ENCODE results near the gene OR5V1. TPM values are rescaled to one million over a fixed set of nuclear protein-coding genes. Genes with fewer than 3 reads are reported as not detected.

OR5V1 gene
- polyA plus RNA-seq, 1 donor from 2014 or later: not detected

DNA sequence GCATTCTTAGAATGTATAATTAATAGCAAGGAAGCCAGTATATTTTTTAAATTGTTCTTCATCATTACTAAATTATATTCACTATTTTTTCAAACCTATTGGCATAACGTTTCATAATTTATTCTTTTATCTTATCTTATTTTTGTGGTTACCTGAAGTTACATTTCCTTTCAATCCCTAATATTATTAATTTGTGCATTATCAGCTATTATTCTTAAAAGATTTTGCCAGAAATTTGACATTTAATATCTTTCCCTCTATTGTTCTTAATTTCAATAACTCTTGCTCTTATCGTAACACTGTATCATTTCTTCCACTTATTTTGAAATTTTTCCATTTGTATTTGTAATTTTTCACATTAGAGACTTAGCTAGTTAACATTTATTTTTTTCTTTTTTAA is 48.7 kb downstream of the OR5V1 start:
- Histone ChIP-seq H3K27me3 (ENCODE audit: insufficient read depth, low read depth, low read length) (no peaks in the 10 kb centered on the region), H2AFZ (ENCODE audit: low read depth, low read length) (no peak overlapping the region), H3F3A (ENCODE audit: insufficient read depth, low read length, poor library complexity, severe bottlenecking) (no peaks in the 10 kb centered on the region), H3K9me3 (ENCODE audit: low read length) (no peaks in the 10 kb centered on the region), H3K9me2 (ENCODE audit: insufficient read depth, low read length) (no peaks in the 10 kb centered on the region), H3K9ac (ENCODE audit: low read length) (no peak overlapping the region), H4K20me1 (ENCODE audit: insufficient read depth) (no peaks in the 10 kb centered on the region), H3K4me3 (ENCODE audit: low read length) (no peak overlapping the region), H3K27ac (ENCODE audit: low read length) (no peak overlapping the region), H3K79me2 (replicated peaks; ENCODE audit: insufficient read depth, low read length) (no peaks in the 10 kb centered on the region), H3K4me2 (ENCODE audit: low read length) (no peak overlapping the region), H3K36me3 (ENCODE audit: insufficient read depth, low read length) (no peaks in the 10 kb centered on the region)
- no peak for TF ChIP-seq TAF1 (IDR thresholded peaks at IDR 0.05; ENCODE audit: low read depth)
- TF ChIP-seq SMC3 (conservative IDR thresholded peaks at IDR 0.05; ENCODE audit: poor library complexity): no peak
- no peak for TF ChIP-seq POLR2AphosphoS5 (IDR thresholded peaks at IDR 0.05)
- TF ChIP-seq CTCF (IDR thresholded peaks at IDR 0.05; ENCODE audit: poor library complexity, severe bottlenecking): no peak
- no peak for TF ChIP-seq EP300 (conservative IDR thresholded peaks at IDR 0.05; ENCODE audit: poor library complexity, severe bottlenecking)
- no peak for TF ChIP-seq EZH2 (IDR thresholded peaks at IDR 0.05; ENCODE audit: borderline replicate concordance, insufficient read depth, low read length, poor library complexity, severe bottlenecking)
- TF ChIP-seq, protein P1, sequence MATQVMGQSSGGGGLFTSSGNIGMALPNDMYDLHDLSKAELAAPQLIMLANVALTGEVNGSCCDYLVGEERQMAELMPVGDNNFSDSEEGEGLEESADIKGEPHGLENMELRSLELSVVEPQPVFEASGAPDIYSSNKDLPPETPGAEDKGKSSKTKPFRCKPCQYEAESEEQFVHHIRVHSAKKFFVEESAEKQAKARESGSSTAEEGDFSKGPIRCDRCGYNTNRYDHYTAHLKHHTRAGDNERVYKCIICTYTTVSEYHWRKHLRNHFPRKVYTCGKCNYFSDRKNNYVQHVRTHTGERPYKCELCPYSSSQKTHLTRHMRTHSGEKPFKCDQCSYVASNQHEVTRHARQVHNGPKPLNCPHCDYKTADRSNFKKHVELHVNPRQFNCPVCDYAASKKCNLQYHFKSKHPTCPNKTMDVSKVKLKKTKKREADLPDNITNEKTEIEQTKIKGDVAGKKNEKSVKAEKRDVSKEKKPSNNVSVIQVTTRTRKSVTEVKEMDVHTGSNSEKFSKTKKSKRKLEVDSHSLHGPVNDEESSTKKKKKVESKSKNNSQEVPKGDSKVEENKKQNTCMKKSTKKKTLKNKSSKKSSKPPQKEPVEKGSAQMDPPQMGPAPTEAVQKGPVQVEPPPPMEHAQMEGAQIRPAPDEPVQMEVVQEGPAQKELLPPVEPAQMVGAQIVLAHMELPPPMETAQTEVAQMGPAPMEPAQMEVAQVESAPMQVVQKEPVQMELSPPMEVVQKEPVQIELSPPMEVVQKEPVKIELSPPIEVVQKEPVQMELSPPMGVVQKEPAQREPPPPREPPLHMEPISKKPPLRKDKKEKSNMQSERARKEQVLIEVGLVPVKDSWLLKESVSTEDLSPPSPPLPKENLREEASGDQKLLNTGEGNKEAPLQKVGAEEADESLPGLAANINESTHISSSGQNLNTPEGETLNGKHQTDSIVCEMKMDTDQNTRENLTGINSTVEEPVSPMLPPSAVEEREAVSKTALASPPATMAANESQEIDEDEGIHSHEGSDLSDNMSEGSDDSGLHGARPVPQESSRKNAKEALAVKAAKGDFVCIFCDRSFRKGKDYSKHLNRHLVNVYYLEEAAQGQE (IDR thresholded peaks at IDR 0.05; ENCODE audit: borderline replicate concordance): no peak
- no peak for TF ChIP-seq RAD21 (conservative IDR thresholded peaks at IDR 0.05)
- TF ChIP-seq MXI1 (conservative IDR thresholded peaks at IDR 0.05; ENCODE audit: poor library complexity, severe bottlenecking): no peak

Other genes starting within 250 kb of the OR5V1 start
- gene OR2J2, start 198.0 kb downstream of the OR5V1 start, polyA plus RNA-seq: not detected in 2 replicates
- not detected in 2 replicates for gene OR14J1, start 67.2 kb downstream of the OR5V1 start, polyA plus RNA-seq
- gene OR12D3, start 6.4 kb upstream of the OR5V1 start, polyA plus RNA-seq: not detected in 2 replicates
- gene OR12D2, start 26.8 kb upstream of the OR5V1 start, polyA plus RNA-seq: not detected in 2 replicates
- not detected in 2 replicates for gene OR12D1, start 46.1 kb upstream of the OR5V1 start, polyA plus RNA-seq
- gene OR10C1, start 70.4 kb upstream of the OR5V1 start, polyA plus RNA-seq: not detected in 2 replicates
- not detected in 2 replicates for gene OR11A1, start 88.2 kb upstream of the OR5V1 start, polyA plus RNA-seq
- gene OR2H1, start 88.3 kb upstream of the OR5V1 start, polyA plus RNA-seq: not detected in 2 replicates
- not detected in 2 replicates for gene MAS1L, start 119.1 kb upstream of the OR5V1 start, polyA plus RNA-seq
- gene UBD, start 190.9 kb upstream of the OR5V1 start, polyA plus RNA-seq: not detected in 2 replicates
- gene OR2H2, start 216.3 kb upstream of the OR5V1 start, polyA plus RNA-seq: not detected in 2 replicates

Measured in neural cell (in vitro differentiated cells).